COLO829 (cell line): ENCODE results near the gene IZUMO4.
"Not testable (repeated sequence)": the region's sequence is repeated elsewhere in the genome, so short reads cannot be mapped to it uniquely, and the experiment has no call there.

Experiments
- DNase-seq: peaks from one replicate; pipeline ENCODE4 v3.0.0; 2012; ENCODE audit warnings: low spot score

IZUMO4 gene

DNA sequence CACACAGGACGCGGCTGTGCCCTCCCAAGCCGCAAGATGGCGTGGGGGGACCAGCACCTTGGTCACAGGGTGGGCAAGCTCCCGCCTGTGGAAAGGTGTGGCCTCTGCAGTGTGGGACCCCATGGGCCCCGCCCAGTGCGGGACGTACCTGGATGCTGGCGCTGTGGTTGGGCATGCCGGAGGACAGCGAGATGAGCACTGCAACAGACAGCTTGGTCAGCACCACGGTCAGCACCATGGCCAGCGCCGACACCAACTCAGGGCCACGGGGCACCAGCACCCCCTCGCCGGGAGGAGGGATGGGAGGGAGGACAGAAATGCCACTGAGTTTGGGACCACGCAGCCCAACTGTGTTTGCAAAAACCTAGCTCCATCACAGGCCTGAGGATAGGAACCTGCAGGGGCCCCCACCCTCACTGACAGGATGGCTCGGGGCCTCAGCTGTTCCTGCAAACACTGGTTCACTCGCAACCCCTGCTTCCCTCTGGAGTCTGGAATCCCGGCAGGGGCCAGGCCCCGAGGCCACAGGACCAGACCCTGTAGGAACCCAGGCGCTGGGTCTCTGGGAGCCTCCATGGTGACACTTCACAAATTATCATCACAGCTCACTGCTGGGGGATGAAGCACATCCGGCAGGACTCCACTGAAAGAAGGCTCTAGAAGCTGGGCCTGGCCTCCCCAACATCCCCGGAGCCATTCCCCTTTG, 27.1 kb downstream of the IZUMO4 start:
- DNase-seq: no peak

DNA sequence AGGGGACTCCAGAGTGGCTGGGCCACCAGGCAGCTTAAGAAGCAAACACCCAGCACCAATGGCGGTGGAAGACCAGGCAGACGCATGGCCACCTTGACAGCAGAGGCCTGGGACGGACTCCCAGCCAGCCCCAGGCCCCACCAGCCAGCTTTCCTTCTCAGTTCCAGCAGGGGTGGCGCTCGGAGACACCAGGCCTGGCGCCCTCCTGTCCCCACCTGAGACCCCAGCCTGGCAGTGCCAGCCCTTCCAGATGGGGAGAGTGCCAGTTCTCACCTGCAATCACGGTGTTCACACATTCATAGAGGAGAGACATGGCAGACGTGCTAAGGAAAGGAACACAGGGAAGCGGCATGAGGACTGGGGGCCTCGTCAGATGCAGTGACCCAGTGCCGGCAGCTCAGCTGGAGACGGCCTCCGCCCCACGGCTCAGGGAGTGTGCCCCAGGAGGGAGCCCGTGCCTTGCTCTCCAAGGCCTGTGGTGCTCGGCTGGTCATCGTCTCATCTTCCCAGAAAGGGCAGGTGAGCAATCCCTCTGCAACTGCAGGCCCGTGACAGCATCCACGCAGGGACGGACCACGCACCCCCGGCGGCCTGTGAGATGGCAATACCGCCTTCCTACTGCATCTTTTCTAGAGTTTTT, 30.3 kb downstream of the IZUMO4 start:
- no peak for DNase-seq

DNA sequence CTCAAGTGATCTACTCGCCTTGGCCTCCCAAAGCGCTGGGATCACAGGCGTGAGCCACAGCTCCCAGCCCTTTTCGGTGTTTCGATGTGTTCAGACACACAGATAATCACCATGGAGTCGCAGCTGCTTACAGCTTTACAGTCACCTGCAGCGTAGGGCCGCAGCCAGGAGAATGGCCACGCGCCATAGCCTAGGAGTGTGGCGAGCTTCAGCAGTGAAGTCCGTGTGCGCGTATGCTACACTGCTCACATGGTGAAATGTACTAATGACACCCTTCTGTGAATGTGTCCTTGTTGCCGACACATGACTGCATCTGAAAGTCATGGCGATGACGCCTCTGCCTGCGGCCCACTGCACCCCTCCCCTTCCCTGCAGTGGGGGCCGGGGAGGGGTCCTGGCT, 31.0 kb downstream of the IZUMO4 start:
- DNase-seq: no peak

- DNase-seq: not testable (repeated sequence)
Measured at GRCh38 chr19:2128252-2128651, 31.5 kb downstream of the IZUMO4 start.

DNA sequence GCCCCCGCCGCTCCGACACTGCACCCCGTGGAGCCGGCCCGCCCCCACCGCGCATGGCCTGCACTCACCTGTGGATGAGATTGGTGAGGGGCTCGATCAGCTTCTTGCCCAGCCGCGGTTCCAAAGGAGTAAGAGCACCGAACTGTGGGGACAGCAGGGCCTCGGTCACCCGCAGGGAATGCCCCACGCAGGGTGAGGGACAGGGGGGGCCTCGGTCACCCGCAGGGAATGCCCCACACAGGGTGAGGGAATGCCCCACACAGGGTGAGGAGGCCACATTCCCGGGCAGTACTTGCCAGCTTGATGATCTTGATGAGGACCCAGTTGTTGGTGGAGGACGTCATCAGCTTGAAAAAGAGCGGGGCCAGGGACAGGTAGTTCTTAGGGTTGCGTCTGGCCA, 32.3 kb downstream of the IZUMO4 start:
- DNase-seq: no peak

DNA sequence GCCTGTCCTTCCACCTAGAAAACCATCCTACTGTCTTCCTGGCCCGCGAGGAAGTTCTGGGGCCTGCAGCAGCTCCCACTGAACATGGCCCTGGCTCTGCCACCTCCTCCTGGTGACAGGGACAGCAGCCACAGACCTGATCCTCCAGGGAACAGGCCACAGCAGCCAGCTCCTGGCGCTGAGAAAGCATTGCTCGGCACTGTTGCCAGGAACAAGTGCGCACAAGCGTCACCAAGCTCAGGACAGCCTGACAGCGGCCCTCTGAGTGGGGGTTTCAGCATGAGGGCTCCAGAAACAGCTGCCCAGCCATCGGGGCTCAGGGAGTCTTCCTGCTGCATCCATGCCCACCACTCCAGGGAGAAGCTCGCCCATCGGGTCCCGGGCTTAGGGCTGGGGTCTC, 32.8 kb downstream of the IZUMO4 start:
- DNase-seq: no peak

GRCh38 chr19:2129892-2130770, 33.4 kb downstream of the IZUMO4 start:
- DNase-seq: no peak

DNA sequence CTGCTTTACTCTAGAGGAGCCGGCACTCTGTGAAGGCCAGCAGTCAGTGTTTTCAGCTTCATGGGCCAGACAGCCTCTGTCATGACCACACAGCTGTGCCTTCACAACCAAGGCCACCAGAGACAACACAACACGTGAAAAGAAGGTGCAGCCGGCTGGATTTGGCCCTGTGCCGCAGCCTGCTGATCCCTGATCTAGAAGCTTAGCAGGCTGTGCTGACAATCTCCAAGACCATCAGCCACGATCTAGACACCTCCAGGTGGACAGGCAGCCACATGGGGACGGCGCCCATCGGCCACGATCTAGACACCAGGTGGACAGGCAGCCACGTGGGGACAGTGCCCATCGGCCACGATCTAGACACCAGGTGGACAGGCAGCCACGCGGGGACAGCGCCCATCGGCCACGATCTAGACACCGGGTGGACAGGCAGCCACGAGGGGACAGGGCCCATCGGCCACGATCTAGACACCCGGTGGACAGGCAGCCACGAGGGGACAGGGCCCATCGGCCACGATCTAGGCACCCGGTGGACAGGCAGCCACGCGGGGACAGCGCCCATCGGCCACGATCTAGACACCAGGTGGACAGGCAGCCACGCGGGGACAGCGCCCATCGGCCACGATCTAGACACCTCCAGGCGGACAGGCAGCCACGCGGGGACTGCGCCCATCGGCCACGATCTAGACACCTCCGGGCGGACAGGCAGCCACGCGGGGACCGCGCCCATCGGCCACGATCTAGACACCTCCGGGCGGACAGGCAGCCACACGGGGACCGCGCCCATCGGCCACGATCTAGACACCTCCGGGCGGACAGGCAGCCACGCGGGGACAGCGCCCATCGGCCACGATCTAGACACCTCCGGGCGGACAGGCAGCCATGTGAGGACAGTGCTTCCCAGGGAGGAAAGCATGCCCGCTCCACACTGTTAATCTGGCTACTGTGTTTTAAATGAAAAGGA, 34.6 kb downstream of the IZUMO4 start:
- DNase-seq: not testable (repeated sequence)

DNA sequence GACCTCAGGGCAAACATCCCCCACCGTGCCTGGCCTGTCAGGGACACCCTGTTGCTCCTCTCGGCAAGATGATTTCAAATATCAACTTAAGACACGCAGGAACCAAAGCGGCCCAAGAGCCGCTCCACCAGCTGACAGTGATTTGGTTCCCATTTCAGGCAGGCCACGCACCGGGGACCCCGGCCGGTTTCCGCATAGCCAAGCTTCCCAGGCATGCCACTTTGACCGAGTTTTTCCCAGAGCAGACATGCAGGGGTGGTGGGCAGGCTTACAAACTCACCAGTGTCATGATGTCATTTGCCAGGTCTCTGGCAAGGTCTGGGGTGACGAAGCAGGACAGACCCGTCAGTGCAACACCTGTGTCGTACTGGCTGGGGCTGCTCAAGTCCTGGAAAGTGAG, 35.5 kb downstream of the IZUMO4 start:
- DNase-seq: no peak

GRCh38 chr19:2132731-2133490, 36.2 kb downstream of the IZUMO4 start:
- DNase-seq: no peak

DNA sequence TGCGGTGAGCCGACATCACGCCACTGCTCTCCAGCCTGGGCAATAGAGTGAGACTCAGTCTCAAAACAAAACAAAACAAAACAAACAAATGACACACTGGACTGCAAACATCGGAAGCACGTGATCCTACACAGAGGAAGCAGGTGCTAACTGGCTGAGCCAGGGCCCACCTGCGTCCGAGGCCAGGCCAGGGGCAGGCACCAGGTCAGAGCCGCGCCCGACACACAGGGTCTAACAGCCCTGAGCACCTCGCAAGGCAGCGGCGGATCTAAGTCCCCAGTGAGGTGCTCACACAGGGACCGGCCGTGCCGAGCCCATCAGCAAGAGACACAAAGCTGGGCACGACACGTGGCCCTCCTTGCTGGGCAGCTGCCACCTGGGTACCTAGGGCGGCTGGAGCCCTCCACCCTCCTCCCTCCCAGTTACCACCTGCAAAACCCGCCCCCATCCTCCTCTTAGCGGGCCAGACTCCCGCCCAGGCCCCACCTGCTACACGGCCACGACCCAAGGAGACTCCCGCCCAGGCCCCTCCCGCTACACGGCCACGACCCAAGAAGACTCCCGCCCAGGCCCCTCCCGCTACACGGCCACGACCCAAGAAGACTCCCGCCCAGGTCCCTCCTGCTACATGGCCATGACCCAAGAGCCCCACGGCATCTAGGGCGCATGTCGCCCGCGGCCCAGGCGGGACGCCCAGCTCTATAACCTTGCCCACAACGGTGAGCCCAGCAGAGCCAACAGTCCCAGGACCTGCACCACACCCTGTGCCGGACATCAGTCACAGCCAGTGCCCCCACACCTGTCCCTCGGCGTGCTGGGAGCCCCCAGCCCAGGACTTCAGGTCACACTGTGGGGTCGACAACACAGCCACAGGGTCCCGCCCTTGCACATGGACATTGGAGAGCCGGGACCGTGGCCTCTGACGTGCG, 39.0 kb downstream of the IZUMO4 start:
- no peak for DNase-seq

DNA sequence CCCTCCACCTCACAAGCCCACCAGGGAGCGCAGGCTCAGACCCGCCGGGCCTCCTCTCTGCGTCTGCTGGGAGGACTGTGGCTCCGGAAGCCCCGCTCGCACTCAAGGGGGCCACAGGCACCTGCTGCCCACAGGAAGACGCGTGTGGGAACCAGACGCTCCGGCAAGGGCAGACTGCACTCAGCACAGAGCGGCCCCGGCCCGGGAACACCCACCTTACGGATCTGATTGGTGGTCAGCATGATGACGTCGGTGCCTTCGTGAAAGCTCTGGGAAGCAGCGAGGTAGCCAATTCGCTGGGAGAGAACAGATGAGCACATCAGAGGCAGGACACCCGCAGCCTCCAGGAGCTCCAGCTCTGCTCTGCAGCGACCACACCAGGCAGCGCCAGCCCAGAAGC, 40.1 kb downstream of the IZUMO4 start:
- no peak for DNase-seq

DNA sequence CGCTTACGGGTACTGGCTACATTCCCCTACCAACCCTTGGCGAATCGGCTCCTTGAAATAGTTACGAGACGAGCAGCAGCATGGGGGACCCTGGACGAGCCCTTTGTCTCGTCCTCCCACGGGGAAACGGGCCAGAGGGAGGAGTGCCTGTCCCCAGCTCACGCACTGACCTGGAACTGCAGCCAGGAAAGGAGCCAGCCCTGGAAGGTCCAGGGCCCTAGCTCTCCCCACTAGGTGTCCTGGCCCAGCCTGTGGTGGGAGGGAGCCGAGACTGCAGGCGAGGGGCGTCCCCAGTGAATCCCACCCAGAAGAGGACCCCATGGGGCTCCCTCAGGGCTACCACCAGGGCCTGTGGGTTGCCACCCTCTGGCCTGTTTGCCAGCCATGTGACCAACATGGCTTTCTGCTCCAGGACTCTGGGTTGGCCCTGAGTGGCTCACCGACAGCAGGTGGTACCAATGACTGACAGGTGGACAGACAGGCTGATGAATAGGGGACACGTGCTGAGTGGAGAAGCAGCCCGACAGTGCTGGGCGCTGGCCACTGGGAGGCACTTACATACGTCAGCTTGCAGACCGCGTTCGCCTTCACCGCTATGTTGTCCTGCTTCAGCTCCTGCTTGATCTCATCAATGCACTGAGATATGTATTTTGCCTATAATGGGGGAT, 41.5 kb downstream of the IZUMO4 start:
- no peak for DNase-seq

DNA sequence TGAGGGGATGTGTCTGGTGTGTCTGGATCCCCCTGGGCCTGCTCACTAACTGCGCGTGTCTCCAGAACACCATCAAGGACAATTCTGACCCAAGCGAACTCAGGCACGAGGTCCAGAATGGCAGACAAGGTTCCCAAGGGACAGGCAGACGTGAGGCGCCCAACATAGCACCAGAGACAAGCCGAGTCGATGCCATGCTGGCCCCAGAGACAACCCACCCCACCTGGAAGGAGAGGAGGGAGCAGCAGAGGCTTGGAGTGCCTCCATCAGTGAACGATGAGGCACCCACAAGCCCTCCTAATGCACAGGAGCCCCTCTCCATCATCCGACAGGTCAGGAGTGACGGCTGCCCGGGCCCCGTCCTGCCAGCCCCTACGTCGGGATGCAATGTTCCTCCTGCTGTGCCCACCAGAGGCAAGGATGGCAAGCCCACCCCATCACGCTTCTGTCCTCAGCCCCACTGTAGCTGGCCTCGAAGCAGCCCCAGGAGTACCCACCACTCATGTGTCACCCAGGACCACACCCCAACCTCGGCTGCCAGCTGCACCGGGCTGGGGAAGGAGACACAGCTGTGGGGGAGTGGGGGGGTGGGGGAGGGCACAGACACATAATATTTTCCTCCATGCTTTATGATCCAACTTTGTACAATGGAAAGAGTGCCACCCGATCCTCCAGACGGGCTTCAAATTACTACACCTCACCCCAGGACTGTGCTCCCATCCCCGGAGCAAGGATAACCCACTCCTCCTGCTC, 42.8 kb downstream of the IZUMO4 start:
- no peak for DNase-seq

- DNase-seq: no peak
Measured at GRCh38 chr19:2140138-2140569, 43.4 kb downstream of the IZUMO4 start.

DNA sequence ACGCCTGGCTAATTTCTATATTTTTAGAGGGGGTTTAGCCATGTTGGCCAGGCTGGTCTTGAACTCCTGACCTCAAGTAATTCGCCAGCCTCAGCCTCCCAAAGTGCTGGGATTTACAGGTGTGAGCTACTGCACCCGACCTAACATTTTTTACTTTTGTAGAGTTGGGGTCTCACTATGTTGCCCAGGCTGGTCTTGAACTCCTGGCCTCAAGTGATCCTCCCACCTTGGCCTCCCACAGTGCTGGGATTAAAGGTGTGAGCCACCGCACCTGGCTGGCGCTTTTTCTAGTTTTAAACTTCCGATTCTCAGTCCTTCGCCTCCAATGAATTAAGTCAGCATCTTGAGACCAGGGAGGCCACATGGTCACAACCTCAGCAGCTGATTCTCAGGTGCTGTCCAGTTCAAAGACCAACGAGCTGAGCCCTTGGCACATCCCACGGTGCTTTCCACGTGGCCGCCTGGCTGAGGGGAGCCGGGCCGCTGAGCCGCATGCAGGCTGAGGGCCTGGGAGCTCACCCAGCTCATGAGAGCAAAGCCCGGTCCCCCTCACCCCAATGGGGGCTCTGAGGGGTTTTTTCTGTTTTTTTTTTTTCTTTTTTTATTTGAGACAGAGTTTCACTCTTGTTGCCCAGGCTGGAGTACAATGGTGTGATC, 45.6 kb downstream of the IZUMO4 start:
- no peak for DNase-seq

GRCh38 chr19:2144190-2144589, 47.5 kb downstream of the IZUMO4 start:
- DNase-seq: no peak

DNA sequence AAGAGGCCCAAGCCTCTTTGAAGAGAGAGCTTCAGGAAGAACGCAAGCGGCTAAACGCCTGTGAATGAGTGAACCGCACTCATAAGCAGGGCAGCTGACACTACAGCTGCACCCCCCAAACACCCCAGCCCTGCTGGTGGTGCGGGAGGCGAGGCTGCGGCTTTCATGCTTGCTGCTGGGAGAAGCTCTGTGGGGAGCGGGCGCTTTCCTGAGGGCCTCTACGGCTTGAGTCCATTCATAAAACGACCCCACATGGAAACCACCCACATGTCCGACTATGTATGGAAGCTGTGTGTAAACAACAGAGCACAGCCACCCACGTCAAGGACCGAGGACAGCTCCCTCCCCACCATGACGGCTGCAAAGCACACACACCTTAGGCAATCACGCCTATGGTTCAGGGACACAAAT, 49.1 kb downstream of the IZUMO4 start:
- DNase-seq: no peak
